GM20431 (cell line): ENCODE data around the gene ACOT11.
"Not testable (repeated sequence)": the region's sequence is repeated elsewhere in the genome, so short reads cannot be mapped to it uniquely, and the experiment has no call there.

Experiments
- in situ Hi-C: fragments of 300-500 bp; cut with MseI, MboI; formaldehyde crosslinking; loops from one replicate; pipeline ENCODE4 v1.15.0; 2020; ENCODE audit warnings: low sequenced_read_pairs; ENCODE audit not compliant: unreplicated experiment

The ACOT11 gene

GRCh38 chr1:54547601-54548388, at the start of gene ACOT11:
TSS of gene ACOT11 (plus strand) at chr1:54548228. CDS start at chr1:54548310, 82 bp downstream.
- in situ Hi-C loops, result no loop called here

GRCh38 chr1:54498383-54499096, 49.5 kb upstream of the ACOT11 start:
- in situ Hi-C loops, result loop anchor here (25.0 kb wide), 2 partner anchors 186 to 386 kb away; no protein-coding TSS in a partner anchor

- in situ Hi-C loops, result loop anchor here (25.0 kb wide), 2 partner anchors 187 to 387 kb away; no protein-coding TSS in a partner anchor
Measured at GRCh38 chr1:54499097-54499359, 49.0 kb upstream of the ACOT11 start.

GRCh38 chr1:54499360-54500106, 48.5 kb upstream of the ACOT11 start:
- in situ Hi-C loops, result loop anchor here (25.0 kb wide), 2 partner anchors 187 to 387 kb away; no protein-coding TSS in a partner anchor

- in situ Hi-C loops, result no loop called here
Measured at GRCh38 chr1:54500107-54500431, 48.0 kb upstream of the ACOT11 start.

GRCh38 chr1:54501849-54502248, 46.2 kb upstream of the ACOT11 start:
- in situ Hi-C loops, result no loop called here

- in situ Hi-C loops, result no loop called here
Measured at GRCh38 chr1:54502342-54502741, 45.7 kb upstream of the ACOT11 start.

GRCh38 chr1:54506594-54506993, 41.4 kb upstream of the ACOT11 start:
- in situ Hi-C loops, result no loop called here

GRCh38 chr1:54507033-54507870, 40.8 kb upstream of the ACOT11 start:
- in situ Hi-C loops, result no loop called here

- in situ Hi-C loops, result no loop called here
Measured at GRCh38 chr1:54510715-54511270, 37.2 kb upstream of the ACOT11 start.

- in situ Hi-C loops, result not testable (repeated sequence)
Measured at GRCh38 chr1:54513921-54514580, 34.0 kb upstream of the ACOT11 start.

GRCh38 chr1:54516249-54516920, 31.6 kb upstream of the ACOT11 start:
- in situ Hi-C loops, result no loop called here

GRCh38 chr1:54517496-54517895, 30.5 kb upstream of the ACOT11 start:
- in situ Hi-C loops, result no loop called here

GRCh38 chr1:54518489-54518888, 29.5 kb upstream of the ACOT11 start:
- in situ Hi-C loops, result no loop called here

GRCh38 chr1:54519709-54520108, 28.3 kb upstream of the ACOT11 start:
- in situ Hi-C loops, result no loop called here

GRCh38 chr1:54520631-54521321, 27.3 kb upstream of the ACOT11 start:
- in situ Hi-C loops, result no loop called here

GRCh38 chr1:54526565-54526964, 21.5 kb upstream of the ACOT11 start:
- in situ Hi-C loops, result not testable (repeated sequence)

GRCh38 chr1:54528613-54529012, 19.4 kb upstream of the ACOT11 start:
- in situ Hi-C loops, result no loop called here
